GM19467 (cell line): Measurements from ENCODE around the gene PELO.

Source experiments
- ATAC-seq: cut with Tn5 transposase; IDR thresholded peaks from one replicate; pipeline ENCODE4 v1.9.1; 2021; ENCODE audit warnings: mild to moderate bottlenecking, moderate library complexity; ENCODE audit not compliant: unreplicated experiment

Gene PELO

GRCh38 chr5:52771343-52772039 lies 16.2 kb upstream of the PELO start:
- ATAC-seq, result peak; percentile 93

- ATAC-seq, result no peak
These were observed 15.0 kb upstream of the PELO start for GRCh38 chr5:52772668-52773067.

GRCh38 chr5:52773342-52773741 lies 14.4 kb upstream of the PELO start:
- no peak for ATAC-seq

GRCh38 chr5:52774005-52774410 lies 13.7 kb upstream of the PELO start:
- no peak for ATAC-seq

- ATAC-seq, result no peak
These were observed 11.6 kb upstream of the PELO start for GRCh38 chr5:52776116-52776515.

- no peak for ATAC-seq
These were observed 10.5 kb upstream of the PELO start for GRCh38 chr5:52777186-52777585.

- ATAC-seq, result no peak
These were observed 8.9 kb upstream of the PELO start for GRCh38 chr5:52778781-52779180.

GRCh38 chr5:52779213-52779612 lies 8.5 kb upstream of the PELO start:
- no peak for ATAC-seq

GRCh38 chr5:52783226-52783959 lies 4.3 kb upstream of the PELO start:
- no peak for ATAC-seq

- no peak for ATAC-seq
These were observed 3.0 kb upstream of the PELO start for GRCh38 chr5:52784737-52785136.

GRCh38 chr5:52786391-52786790 lies 1.3 kb upstream of the PELO start:
- no peak for ATAC-seq

- peak; percentile 45 for ATAC-seq
These were observed 642 bp upstream of the PELO start for GRCh38 chr5:52786949-52787599.

GRCh38 chr5:52788505-52788821 lies 747 bp downstream of the PELO start:
- ATAC-seq, result no peak

GRCh38 chr5:52789378-52789777 lies 1.7 kb downstream of the PELO start:
- ATAC-seq, result no peak

GRCh38 chr5:52789851-52790250 lies 2.1 kb downstream of the PELO start:
- ATAC-seq, result no peak

GRCh38 chr5:52791366-52791765 lies 3.6 kb downstream of the PELO start:
- no peak for ATAC-seq

- no peak for ATAC-seq
These were observed 6.8 kb downstream of the PELO start for GRCh38 chr5:52794519-52794918.

- ATAC-seq, result no peak
These were observed 8.3 kb downstream of the PELO start for GRCh38 chr5:52796031-52796430.

GRCh38 chr5:52796516-52797103 lies 8.9 kb downstream of the PELO start:
- no peak for ATAC-seq

GRCh38 chr5:52798938-52799337 lies 11.2 kb downstream of the PELO start:
- no peak for ATAC-seq

- peak; percentile 26 for ATAC-seq
These were observed 11.8 kb downstream of the PELO start for GRCh38 chr5:52799358-52799982.
